Endodermal cell (in vitro differentiated cells): ENCODE results near the gene SORL1. TPM values are rescaled to one million over a fixed set of nuclear protein-coding genes. Genes with fewer than 3 reads are reported as not detected.

Experiments used
- DNase-seq: peaks from one replicate; pipeline ENCODE4 v3.0.0-alpha.2; 2017
- H3K27ac ChIP-seq: 2 replicates; pipeline ENCODE4 v1.5.1; 2013; ENCODE audit warnings: mild to moderate bottlenecking, low read depth, low read length, moderate library complexity
- H3K27me3 ChIP-seq: 2 replicates; pipeline ENCODE4 v1.6.1; 2013; ENCODE audit warnings: mild to moderate bottlenecking, low read length, moderate library complexity; ENCODE audit not compliant: insufficient read depth, control insufficient read depth, poor library complexity, severe bottlenecking
- H3K36me3 ChIP-seq: 2 replicates; pipeline ENCODE4 v1.7.0; 2013; ENCODE audit warnings: mild to moderate bottlenecking, low read length, moderate library complexity; ENCODE audit not compliant: control insufficient read depth, insufficient read depth
- H3K4me1 ChIP-seq: one replicate; pipeline ENCODE4 v1.7.0; 2013; ENCODE audit warnings: low read length; ENCODE audit not compliant: control insufficient read depth, insufficient read depth
- H3K4me3 ChIP-seq: 2 replicates; pipeline ENCODE4 v1.5.1; 2013; ENCODE audit warnings: mild to moderate bottlenecking, low read length, moderate library complexity
- H3K9ac ChIP-seq: 2 replicates; pipeline ENCODE4 v1.6.1; 2013; ENCODE audit warnings: mild to moderate bottlenecking, low read length, moderate library complexity; ENCODE audit not compliant: poor library complexity, severe bottlenecking; ENCODE audit errors: extremely low read depth
- H3K9me3 ChIP-seq: 2 replicates; pipeline ENCODE4 v1.6.1; 2013; ENCODE audit warnings: mild to moderate bottlenecking, low read length, moderate library complexity; ENCODE audit not compliant: control insufficient read depth
- H3K27ac Mint-ChIP-seq: 2 replicates; pipeline ENCODE4 v1.8.0; 2020; ENCODE audit warnings: mixed read lengths
- H3K27me3 Mint-ChIP-seq: 2 replicates; pipeline ENCODE4 v1.8.0; 2021; ENCODE audit warnings: mild to moderate bottlenecking, mixed read lengths; ENCODE audit not compliant: insufficient read depth
- H3K36me3 Mint-ChIP-seq: 2 replicates; pipeline ENCODE4 v1.8.0; 2020; ENCODE audit warnings: low read depth, mixed read lengths
- H3K4me1 Mint-ChIP-seq: 2 replicates; pipeline ENCODE4 v1.8.0; 2020; ENCODE audit warnings: mixed read lengths
- H3K4me3 Mint-ChIP-seq: 2 replicates; pipeline ENCODE4 v1.8.0; 2020; ENCODE audit warnings: mild to moderate bottlenecking, moderate library complexity, mixed read lengths
- H3K9me3 Mint-ChIP-seq: 2 replicates; pipeline ENCODE4 v1.8.0; 2020; ENCODE audit warnings: mild to moderate bottlenecking, mixed read lengths
- CTCF ChIP-seq: fragments of 200-600 bp; sonication (generic); conservative IDR thresholded peaks from 2 replicates; pipeline ENCODE4 v1.5.0; 2021; ENCODE audit warnings: antibody characterized with exemption, mild to moderate bottlenecking
- WGBS, 2 experiments: methylation state at CpG; one replicate each; pipeline versions ENCODE4 v1.1.5 to v1.1.7; 2013; ENCODE audit warnings: missing lambda C conversion rate in 2 of 2, mixed read lengths in 1 of 2; ENCODE audit not compliant: insufficient coverage in 1 of 2, insufficient read length in 1 of 2; 5-methylcytosine and 5-hydroxymethylcytosine counted together
- total RNA-seq, 2 donors: library from RNA; stranded (reverse); fragmentation: NEBNext Ultra II Directional in 1 of 2; extraction: Animal tissue kit (Norgen Biotek cat#: 25700) in 1 of 2; gene quantifications; 2 replicates in 1 of 2; 3 replicates in 1 of 2; pipeline ENCODE4 v1.2.1, GENCODE V29; 2021

SORL1 gene
- total RNA-seq, 2 donors from 2014 or later = 56.4 to 57.5 TPM

- H3K4me1 ChIP-seq = no peaks in the 10 kb centered on the region
- no peaks in the 10 kb centered on the region for H3K9me3 ChIP-seq
- Mint-ChIP-seq H3K4me1 (peaks cover 1% of the 10 kb centered on the region), H3K36me3 (peaks cover 91% of the 10 kb centered on the region), H3K4me3 (no peak overlapping the region), H3K27me3 (no peaks in the 10 kb centered on the region), H3K27ac (no peak overlapping the region), H3K9me3 (no peaks in the 10 kb centered on the region)
- H3K9ac ChIP-seq = no peak overlapping the region
- DNase-seq = no peak
- no peak overlapping the region for H3K27ac ChIP-seq
- no peaks in the 10 kb centered on the region for H3K27me3 ChIP-seq
- 95 to 96% methylated on average over 6 of the region's 6 CpGs for WGBS, 2 experiments
- H3K36me3 ChIP-seq = peaks cover 31% of the 10 kb centered on the region
- H3K4me3 ChIP-seq = no peak overlapping the region
- no peak for TF ChIP-seq CTCF
Measured at GRCh38 chr11:121610706-121611105, 158.6 kb downstream of the SORL1 start.

GRCh38 chr11:121611242-121611641 lies 159.1 kb downstream of the SORL1 start:
- WGBS, 2 experiments = 95 to 100% methylated on average over 5 to 6 of the region's 6 CpGs
- Histone ChIP-seq H3K9ac (no peak overlapping the region), H3K27ac (no peak overlapping the region), H3K36me3 (peaks cover 31% of the 10 kb centered on the region), H3K9me3 (no peaks in the 10 kb centered on the region), H3K4me1 (no peaks in the 10 kb centered on the region), H3K27me3 (no peaks in the 10 kb centered on the region), H3K4me3 (no peak overlapping the region)
- no peak for TF ChIP-seq CTCF
- H3K27ac Mint-ChIP-seq = no peak overlapping the region
- H3K4me3 Mint-ChIP-seq = no peak overlapping the region
- H3K27me3 Mint-ChIP-seq = no peaks in the 10 kb centered on the region
- DNase-seq = no peak
- peaks cover 90% of the 10 kb centered on the region for H3K36me3 Mint-ChIP-seq
- H3K4me1 Mint-ChIP-seq = peaks cover 1% of the 10 kb centered on the region
- H3K9me3 Mint-ChIP-seq = no peaks in the 10 kb centered on the region

- Histone ChIP-seq H3K4me1 (no peaks in the 10 kb centered on the region), H3K4me3 (no peak overlapping the region), H3K36me3 (peaks cover 31% of the 10 kb centered on the region), H3K27ac (no peak overlapping the region), H3K27me3 (no peaks in the 10 kb centered on the region), H3K9ac (no peak overlapping the region), H3K9me3 (no peaks in the 10 kb centered on the region)
- DNase-seq = no peak
- 92 to 100% methylated on average over 1 to 4 of the region's 4 CpGs for WGBS, 2 experiments
- peaks cover 1% of the 10 kb centered on the region for H3K4me1 Mint-ChIP-seq
- no peak overlapping the region for H3K27ac Mint-ChIP-seq
- H3K4me3 Mint-ChIP-seq = no peak overlapping the region
- H3K27me3 Mint-ChIP-seq = no peaks in the 10 kb centered on the region
- TF ChIP-seq CTCF = no peak
- no peaks in the 10 kb centered on the region for H3K9me3 Mint-ChIP-seq
- H3K36me3 Mint-ChIP-seq = peaks cover 91% of the 10 kb centered on the region
Measured at GRCh38 chr11:121613724-121614123, 161.6 kb downstream of the SORL1 start.
